ENCODE results near the gene LRRFIP1. TPM values are rescaled to one million over a fixed set of nuclear protein-coding genes. Genes with fewer than 3 reads are reported as not detected.

LRRFIP1 gene
- total and polyA plus RNA-seq, 9 donors, result 27.4 to 71.1 (median 56.1) TPM

GRCh38 chr2:237712477-237713377 lies 85.3 kb downstream of the LRRFIP1 start:
- Histone ChIP-seq H3K27ac (no peak overlapping the region), H3K27me3 (no peaks in the 10 kb centered on the region), H3K9me3 (no peaks in the 10 kb centered on the region), H3K4me1 (ENCODE audit: insufficient read depth) (peaks cover 5% of the 10 kb centered on the region), H3K36me3 (no peaks in the 10 kb centered on the region), H3K4me3 (no peak overlapping the region)
- WGBS, 3 donors, result 93 to 96% (median 94%) methylated on average over 26 of the region's 26 CpGs
- DNase-seq, result no peak
- no peak for TF ChIP-seq CTCF (IDR thresholded peaks at IDR 0.05)
- intact Hi-C loops (cut with DNase I), result no loop called here

- no peak overlapping the region for H3K27ac ChIP-seq
- TF ChIP-seq POLR2A (IDR thresholded peaks at IDR 0.05), result no peak
- no peak for TF ChIP-seq CTCF (IDR thresholded peaks at IDR 0.05)
- TF ChIP-seq EP300 (IDR thresholded peaks at IDR 0.05), result no peak
- 57 to 67% (median 66%) methylated on average over 14 of the region's 14 CpGs for WGBS, 3 donors
Observed at GRCh38 chr2:237714690-237715458, 87.5 kb downstream of the LRRFIP1 start.

GRCh38 chr2:237715459-237715947 lies 88.1 kb downstream of the LRRFIP1 start:
- Histone ChIP-seq H3K4me1 (ENCODE audit: insufficient read depth) (peaks cover 2% of the 10 kb centered on the region), H3K4me3 (no peak overlapping the region), H3K27me3 (no peaks in the 10 kb centered on the region), H3K36me3 (no peaks in the 10 kb centered on the region), H3K9me3 (no peaks in the 10 kb centered on the region), H3K27ac (no peak overlapping the region)
- intact Hi-C loops (cut with DNase I), result no loop called here
- no peak for TF ChIP-seq EP300 (IDR thresholded peaks at IDR 0.05)
- no peak for TF ChIP-seq POLR2A (IDR thresholded peaks at IDR 0.05)
- TF ChIP-seq CTCF (IDR thresholded peaks at IDR 0.05), result no peak
- 53 to 61% (median 54%) methylated on average over 13 of the region's 13 CpGs for WGBS, 3 donors
- DNase-seq, result no peak

More at GRCh38 chr2:237714690-237715458, 87.5 kb downstream of the LRRFIP1 start:
- no peaks in the 10 kb centered on the region for H3K36me3 ChIP-seq
- intact Hi-C loops (cut with DNase I), result no loop called here
- H3K4me3 ChIP-seq, result no peak overlapping the region
- no peaks in the 10 kb centered on the region for H3K9me3 ChIP-seq
- no peaks in the 10 kb centered on the region for H3K27me3 ChIP-seq
- H3K4me1 ChIP-seq (ENCODE audit: insufficient read depth), result peaks cover 2% of the 10 kb centered on the region
- DNase-seq, result no peak

GRCh38 chr2:237716011-237716410 lies 88.6 kb downstream of the LRRFIP1 start:
- H3K27ac ChIP-seq, result no peak overlapping the region
- no peak overlapping the region for H3K4me3 ChIP-seq
- no peaks in the 10 kb centered on the region for H3K27me3 ChIP-seq
- no peak for DNase-seq
- H3K4me1 ChIP-seq (ENCODE audit: insufficient read depth), result peaks cover 2% of the 10 kb centered on the region
- no peaks in the 10 kb centered on the region for H3K9me3 ChIP-seq
- no peaks in the 10 kb centered on the region for H3K36me3 ChIP-seq
- TF ChIP-seq CTCF (IDR thresholded peaks at IDR 0.05), result no peak
- no peak for TF ChIP-seq EP300 (IDR thresholded peaks at IDR 0.05)
- TF ChIP-seq POLR2A (IDR thresholded peaks at IDR 0.05), result no peak
- intact Hi-C loops (cut with DNase I), result no loop called here

All from ovary (tissue), 9 donors.